AG10803 (cell line): ENCODE results near the gene GALNT2.

Source experiments
- DNase-seq: peaks from one replicate; pipeline ENCODE4 v3.0.0; 2010; ENCODE audit warnings: low read depth
- H3K4me3 ChIP-seq: 2 replicates; pipeline ENCODE4 v1.5.1; 2011; ENCODE audit warnings: mild to moderate bottlenecking, low read length, control low read depth
- TF ChIP-seq, protein P1 (sequence below): conservative IDR thresholded peaks from 2 replicates; pipeline ENCODE4 v1.5.1; 2011; ENCODE audit warnings: mild to moderate bottlenecking, low read length, control low read depth, inconsistent platforms

GALNT2 gene

DNA sequence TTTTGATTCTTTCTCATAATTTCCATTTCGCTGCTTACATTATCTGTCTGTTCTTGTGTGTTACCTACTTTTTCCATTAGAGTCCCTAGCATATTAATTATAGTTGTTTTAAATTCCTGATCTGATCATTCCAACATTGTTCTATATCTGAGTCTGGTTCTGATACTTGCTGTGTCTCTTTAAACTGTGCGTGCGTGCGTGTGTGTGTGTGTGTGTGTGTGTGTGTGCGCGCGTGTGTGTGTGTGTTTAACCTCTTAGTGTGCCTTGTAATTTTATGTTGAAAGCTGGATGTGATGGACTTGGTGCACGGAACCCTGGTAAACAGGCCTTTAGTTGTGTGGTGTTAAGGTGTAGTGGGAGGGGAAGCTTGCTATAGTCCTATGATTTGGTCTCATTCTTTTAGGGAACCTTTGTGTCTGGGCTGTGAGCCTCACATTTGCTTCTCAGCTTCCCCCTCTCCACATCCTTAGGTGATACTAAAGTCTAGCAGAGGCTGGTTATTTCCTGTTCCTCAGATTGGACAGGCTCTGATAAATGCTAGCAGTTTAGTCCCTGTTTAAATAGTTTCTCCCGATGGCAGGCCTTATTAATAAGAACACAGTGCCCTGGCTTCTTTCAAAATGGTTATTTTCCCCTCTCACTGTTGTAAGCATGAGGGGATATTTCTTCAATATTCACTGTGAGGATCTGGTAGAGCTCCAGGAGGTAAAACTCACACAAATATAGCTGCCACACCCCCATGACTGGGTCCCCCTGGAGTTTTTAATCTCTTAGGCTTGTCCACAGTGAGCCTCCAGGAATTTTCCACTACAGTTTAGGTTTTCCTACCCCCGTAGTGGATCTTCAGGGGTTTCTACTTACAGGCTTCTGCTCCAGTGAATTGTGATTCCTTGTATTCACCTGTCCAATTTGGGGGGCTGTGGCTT is 118.3 kb downstream of the GALNT2 start:
- TF ChIP-seq, protein P1, sequence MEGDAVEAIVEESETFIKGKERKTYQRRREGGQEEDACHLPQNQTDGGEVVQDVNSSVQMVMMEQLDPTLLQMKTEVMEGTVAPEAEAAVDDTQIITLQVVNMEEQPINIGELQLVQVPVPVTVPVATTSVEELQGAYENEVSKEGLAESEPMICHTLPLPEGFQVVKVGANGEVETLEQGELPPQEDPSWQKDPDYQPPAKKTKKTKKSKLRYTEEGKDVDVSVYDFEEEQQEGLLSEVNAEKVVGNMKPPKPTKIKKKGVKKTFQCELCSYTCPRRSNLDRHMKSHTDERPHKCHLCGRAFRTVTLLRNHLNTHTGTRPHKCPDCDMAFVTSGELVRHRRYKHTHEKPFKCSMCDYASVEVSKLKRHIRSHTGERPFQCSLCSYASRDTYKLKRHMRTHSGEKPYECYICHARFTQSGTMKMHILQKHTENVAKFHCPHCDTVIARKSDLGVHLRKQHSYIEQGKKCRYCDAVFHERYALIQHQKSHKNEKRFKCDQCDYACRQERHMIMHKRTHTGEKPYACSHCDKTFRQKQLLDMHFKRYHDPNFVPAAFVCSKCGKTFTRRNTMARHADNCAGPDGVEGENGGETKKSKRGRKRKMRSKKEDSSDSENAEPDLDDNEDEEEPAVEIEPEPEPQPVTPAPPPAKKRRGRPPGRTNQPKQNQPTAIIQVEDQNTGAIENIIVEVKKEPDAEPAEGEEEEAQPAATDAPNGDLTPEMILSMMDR, result no peak
- H3K4me3 ChIP-seq, result no peak overlapping the region
- no peak for DNase-seq

GRCh38 chr1:230186003-230186863 is 119.2 kb downstream of the GALNT2 start:
- peak; percentile 71 for DNase-seq
- H3K4me3 ChIP-seq, result no peak overlapping the region

GRCh38 chr1:230186874-230187273 is 119.8 kb downstream of the GALNT2 start:
- no peak for DNase-seq
- H3K4me3 ChIP-seq, result no peak overlapping the region
- TF ChIP-seq, protein P1, result no peak

More at GRCh38 chr1:230186003-230186863, 119.2 kb downstream of the GALNT2 start:
- TF ChIP-seq, protein P1, result no peak

GRCh38 chr1:230187290-230187689 is 120.3 kb downstream of the GALNT2 start:
- no peak for DNase-seq
- no peak overlapping the region for H3K4me3 ChIP-seq
- TF ChIP-seq, protein P1, result no peak

- DNase-seq, result no peak
- TF ChIP-seq, protein P1, result no peak
- H3K4me3 ChIP-seq, result no peak overlapping the region
These were observed 121.8 kb downstream of the GALNT2 start for GRCh38 chr1:230188826-230189225.

DNA sequence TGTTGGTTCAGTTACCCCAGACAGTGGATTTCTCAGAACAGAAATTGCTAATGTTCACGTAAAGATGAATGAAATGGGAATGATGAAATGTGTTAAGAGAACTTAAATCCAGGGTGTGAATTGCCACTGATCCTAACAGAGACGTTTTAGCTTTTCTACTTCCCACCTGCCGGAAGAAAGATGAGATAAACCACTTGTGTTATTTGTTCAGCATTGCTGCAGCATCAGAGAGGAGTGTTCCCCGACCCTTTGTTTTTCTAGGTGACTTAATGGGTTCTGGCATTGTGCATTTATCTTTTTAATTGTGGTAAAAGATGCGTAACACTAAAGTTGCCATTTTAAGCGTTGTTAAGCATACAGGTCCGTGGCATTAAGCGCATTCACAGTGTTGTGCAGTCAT is 122.3 kb downstream of the GALNT2 start:
- TF ChIP-seq, protein P1, result no peak
- DNase-seq, result no peak
- H3K4me3 ChIP-seq, result no peak overlapping the region
